GM19351 (cell line): Measurements from ENCODE around the gene BAG5.
"Not testable (repeated sequence)": the region's sequence is repeated elsewhere in the genome, so short reads cannot be mapped to it uniquely, and the experiment has no call there.

Experiments
- ATAC-seq: cut with Tn5 transposase; IDR thresholded peaks from one replicate; pipeline ENCODE4 v1.9.1; 2021; ENCODE audit warnings: mild to moderate bottlenecking, moderate library complexity; ENCODE audit not compliant: unreplicated experiment

The BAG5 gene

GRCh38 chr14:103524002-103524935, 38.2 kb downstream of the BAG5 start:
- no peak for ATAC-seq

DNA sequence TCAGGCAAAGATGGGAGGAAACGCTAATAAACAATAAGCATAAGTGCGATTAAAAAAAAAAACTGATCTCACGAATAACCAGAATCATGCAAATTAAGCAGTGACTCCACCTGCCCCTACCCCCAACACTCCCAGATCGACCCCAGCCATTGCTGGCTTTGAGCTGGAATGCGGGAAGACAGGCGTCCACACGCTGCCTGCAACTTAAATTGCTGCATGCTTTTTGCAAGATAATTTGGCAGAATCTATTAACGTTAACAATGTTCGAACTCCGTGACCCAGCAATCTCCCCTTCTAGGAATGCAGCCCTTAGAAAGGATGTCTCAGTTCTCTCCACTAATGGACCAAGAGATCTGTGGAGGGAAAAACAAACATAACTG, 38.9 kb downstream of the BAG5 start:
- ATAC-seq: no peak

DNA sequence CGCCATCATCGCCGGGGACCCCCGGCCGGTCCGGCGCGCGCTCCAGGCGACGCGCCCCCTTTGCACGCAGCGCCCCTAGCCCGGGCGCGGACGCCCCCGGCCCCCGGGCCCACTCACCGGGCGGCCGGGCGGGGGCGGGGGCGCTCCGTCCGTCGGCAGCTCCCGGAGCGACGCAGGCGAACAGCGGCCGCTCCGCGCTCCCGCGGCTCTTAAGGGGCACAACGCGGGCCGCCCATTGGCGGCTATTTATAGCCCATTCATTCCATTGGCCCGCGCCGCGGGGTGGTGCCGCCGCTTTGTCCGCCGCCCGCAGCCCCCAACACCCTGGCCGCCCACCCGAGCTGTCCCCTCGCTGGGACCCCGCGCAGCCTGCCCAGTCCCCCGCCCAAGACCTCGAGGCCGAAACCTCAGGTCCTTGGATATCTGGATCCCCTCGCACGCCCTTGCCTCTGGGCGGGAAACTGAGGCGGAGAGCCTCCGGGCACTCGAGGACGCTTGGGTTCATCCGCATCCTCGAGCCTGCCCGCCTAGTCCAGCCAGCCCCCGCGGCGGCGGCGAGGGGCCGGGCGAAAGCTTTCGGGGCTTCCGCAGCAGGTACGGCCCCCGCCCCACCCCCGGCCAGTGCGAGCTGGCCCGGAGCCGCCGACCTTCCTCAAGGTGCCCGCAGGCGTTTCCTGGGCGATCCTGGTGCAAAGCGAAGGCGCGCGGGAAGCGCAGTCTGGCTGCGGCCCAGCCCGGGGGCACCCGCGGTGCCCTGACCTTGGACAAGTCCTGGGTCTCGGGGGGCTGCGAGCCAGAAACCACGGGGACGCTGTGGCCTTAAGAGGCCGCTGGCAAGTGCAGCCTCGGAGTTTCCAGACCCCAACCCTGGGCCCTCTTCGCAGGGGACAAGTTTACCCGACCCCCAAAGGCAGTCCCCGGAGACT, 39.5 kb downstream of the BAG5 start, which contains the start of gene CKB:
TSS of gene CKB (minus strand) at position 182 of the 926 bp plus-strand sequence. CDS start 337 bp downstream, outside the sequence.
- no peak for ATAC-seq

DNA sequence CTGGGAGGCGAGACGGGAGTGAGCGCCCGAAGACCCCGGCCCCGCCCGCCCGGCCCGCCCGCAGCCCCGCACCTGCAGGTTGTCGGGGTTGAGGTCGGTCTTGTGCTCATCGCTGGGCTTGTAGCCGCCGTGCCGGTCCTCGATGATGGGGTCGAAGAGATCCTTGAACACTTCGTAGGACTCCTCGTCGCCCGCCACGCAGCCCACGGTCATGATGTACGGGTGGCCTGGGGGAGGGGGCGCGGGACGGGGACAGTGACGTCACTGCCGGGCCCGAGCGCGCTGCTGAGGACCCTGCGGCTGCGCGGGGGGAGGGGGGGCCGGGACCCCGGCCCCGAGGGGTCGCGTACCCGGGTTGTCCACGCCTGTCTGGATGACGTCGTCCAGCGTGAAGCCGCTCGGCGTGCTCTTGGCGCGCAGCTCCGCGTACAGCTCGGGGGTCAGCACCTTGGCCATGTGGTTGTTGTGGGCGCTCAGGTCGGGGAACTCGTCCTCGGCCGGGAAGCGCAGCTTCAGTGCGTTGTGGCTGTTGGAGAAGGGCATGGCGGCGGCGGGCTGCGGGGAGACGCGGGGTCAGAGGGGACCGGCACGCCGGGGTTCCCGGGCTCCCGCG, 40.4 kb downstream of the BAG5 start:
- ATAC-seq: no peak

DNA sequence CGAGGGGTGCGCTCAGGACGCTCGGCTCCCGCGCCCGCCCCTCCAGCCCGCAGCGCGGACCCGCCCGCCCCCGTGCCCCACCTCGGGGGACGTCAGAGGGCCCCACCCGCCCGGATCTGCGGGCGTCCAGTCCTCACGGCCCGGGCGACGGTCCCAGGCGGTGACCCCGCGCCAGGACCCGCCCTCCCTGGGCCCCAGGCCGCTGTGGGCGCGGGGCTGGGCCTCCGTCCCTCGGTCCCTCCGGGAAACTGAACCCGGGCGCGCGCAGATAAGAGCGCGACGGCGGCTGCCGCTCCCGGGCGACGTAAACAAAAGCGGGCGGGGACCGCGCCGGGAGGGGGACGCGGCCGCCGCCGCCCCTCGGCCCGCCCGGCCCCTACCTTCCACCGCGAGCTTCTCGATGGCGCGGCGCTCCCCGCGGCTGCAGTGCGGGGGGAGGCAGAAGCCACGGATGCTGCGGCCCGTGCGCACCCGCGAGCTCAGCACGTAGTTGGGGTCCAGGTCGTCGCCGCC, 41.0 kb downstream of the BAG5 start:
- peak; percentile 10 for ATAC-seq

- peak; percentile 39 for ATAC-seq
Measured at GRCh38 chr14:103520657-103521437, 41.6 kb downstream of the BAG5 start.

- ATAC-seq: no peak
Measured at GRCh38 chr14:103520269-103520656, 42.2 kb downstream of the BAG5 start.

GRCh38 chr14:103519837-103520212, 42.6 kb downstream of the BAG5 start:
- no peak for ATAC-seq

GRCh38 chr14:103519043-103519836, 43.2 kb downstream of the BAG5 start:
- ATAC-seq: no peak

GRCh38 chr14:103518422-103519042, 43.9 kb downstream of the BAG5 start:
- no peak for ATAC-seq

GRCh38 chr14:103517721-103518421, 44.6 kb downstream of the BAG5 start:
- no peak for ATAC-seq

DNA sequence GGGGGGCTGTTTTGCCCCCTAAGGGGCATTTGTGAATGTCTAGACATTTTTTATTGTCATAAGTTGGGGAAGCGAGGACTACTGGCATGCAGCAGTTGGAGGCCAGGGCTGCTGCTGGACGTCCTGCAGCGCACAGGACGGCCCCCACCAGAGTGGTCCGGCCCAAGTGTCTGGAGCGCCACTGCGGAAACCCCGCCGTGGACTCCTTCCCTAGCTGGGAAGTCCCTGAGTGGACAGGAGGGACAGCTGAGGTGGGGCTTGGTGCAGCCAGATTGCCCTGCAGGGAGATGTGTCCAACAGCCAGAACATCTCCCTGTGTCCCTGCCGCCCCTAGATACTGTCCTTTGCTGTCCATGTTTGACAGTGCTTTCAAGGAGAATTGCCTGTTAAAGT, 45.3 kb downstream of the BAG5 start:
- no peak for ATAC-seq

- no peak for ATAC-seq
Measured at GRCh38 chr14:103516426-103517173, 45.9 kb downstream of the BAG5 start.

DNA sequence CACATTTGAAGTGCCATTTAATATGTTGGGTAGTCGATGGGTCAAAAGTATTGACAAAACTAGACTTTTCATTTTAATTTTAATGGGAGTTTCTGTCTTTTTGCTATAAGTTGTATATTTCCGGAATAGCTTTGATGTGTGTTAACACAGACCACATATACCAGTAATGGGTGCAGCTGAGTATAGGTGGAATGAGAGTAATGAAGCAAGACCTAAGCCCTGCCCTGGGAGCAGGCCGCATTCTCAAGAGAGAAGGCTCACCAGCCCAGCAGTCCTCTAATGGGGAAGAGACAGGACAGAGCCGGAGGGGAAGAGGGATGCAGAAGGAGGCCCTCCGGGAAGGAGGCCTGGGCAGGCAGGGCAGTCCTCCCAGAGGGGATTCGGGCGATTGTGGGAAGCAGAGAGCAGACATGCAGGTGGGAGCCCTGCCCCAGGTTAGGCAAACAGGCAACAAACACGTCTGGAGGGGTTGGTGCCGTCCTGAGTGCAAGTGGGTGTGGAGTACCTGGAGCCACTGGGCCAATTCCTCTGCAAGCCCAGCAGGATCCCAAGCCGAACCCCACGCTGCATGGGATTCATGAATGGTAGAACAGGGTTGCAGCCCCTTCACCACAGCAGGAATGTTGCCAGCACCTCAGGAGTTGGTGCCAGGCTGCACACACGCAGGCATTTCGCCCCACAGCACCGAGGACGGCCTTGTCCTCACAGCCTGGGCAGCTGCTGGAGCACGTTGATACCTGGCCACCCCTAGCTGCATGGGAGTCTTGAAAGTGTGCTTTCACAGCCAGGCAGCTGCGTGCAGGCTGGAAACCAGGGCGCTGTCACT, 47.6 kb downstream of the BAG5 start:
- ATAC-seq: no peak

- no peak for ATAC-seq
Measured at GRCh38 chr14:103512701-103513611, 49.5 kb downstream of the BAG5 start.

DNA sequence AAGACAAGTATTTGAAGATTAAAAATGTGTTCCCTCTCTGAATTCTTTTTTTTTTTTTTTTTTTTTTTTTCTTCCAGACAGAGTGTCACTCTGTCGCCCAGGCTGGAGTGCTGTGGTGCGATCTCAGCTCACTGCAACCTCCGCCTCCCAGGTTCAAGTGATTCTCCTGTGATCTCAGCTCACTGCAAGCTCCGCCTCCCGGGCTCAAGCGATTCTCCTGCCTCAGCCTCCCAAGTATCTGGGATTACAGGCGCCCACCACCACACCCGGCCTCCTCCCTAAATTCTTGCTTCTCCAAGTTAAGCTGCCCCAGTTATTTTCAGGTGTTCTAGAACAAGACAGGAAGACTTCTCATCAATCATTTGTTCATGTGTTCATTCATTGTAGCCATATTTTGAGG, 50.3 kb downstream of the BAG5 start:
- ATAC-seq: not testable (repeated sequence)
